GM21526 (cell line): ENCODE data around the gene PINLYP.
"Not testable (repeated sequence)": the region's sequence is repeated elsewhere in the genome, so short reads cannot be mapped to it uniquely, and the experiment has no call there.

Experiments
- ATAC-seq: cut with Tn5 transposase; IDR thresholded peaks from one replicate; pipeline ENCODE4 v1.9.1; 2021; ENCODE audit warnings: moderate library complexity; ENCODE audit not compliant: unreplicated experiment, low FRiP score

Gene PINLYP

GRCh38 chr19:43598445-43599240, 23.0 kb downstream of the PINLYP start:
- no peak for ATAC-seq

- ATAC-seq: no peak
Measured at GRCh38 chr19:43599635-43600295, 24.2 kb downstream of the PINLYP start.

- ATAC-seq: not testable (repeated sequence)
Measured at GRCh38 chr19:43600326-43600725, 24.7 kb downstream of the PINLYP start.

- ATAC-seq: no peak
Measured at GRCh38 chr19:43605875-43606568, 30.4 kb downstream of the PINLYP start.

GRCh38 chr19:43606569-43607229, 31.1 kb downstream of the PINLYP start:
- no peak for ATAC-seq

GRCh38 chr19:43607238-43608205, 31.9 kb downstream of the PINLYP start:
- ATAC-seq: no peak

- ATAC-seq: no peak
Measured at GRCh38 chr19:43609872-43610271, 34.3 kb downstream of the PINLYP start.

- ATAC-seq: no peak
Measured at GRCh38 chr19:43610493-43610892, 34.9 kb downstream of the PINLYP start.

- ATAC-seq: no peak
Measured at GRCh38 chr19:43611788-43612187, 36.2 kb downstream of the PINLYP start, which contains the start of gene SRRM5. TSS of gene SRRM5 (plus strand) at chr19:43612088. CDS start at chr19:43612122, 34 bp downstream.

- ATAC-seq: no peak
Measured at GRCh38 chr19:43612374-43612773, 36.8 kb downstream of the PINLYP start.

- ATAC-seq: no peak
Measured at GRCh38 chr19:43616306-43616705, 40.7 kb downstream of the PINLYP start.

- no peak for ATAC-seq
Measured at GRCh38 chr19:43616954-43617353, 41.4 kb downstream of the PINLYP start.

GRCh38 chr19:43618921-43619261, 43.3 kb downstream of the PINLYP start:
- peak; percentile 21 for ATAC-seq

- ATAC-seq: peak; percentile 59
Measured at GRCh38 chr19:43619262-43620060, 43.9 kb downstream of the PINLYP start, which contains the start of gene ZNF428. TSS of gene ZNF428 (minus strand) at chr19:43619629. CDS start at chr19:43614304, 5,325 bp downstream.

- ATAC-seq: no peak
Measured at GRCh38 chr19:43620061-43621001, 44.7 kb downstream of the PINLYP start.

GRCh38 chr19:43622070-43622469, 46.5 kb downstream of the PINLYP start:
- ATAC-seq: no peak

GRCh38 chr19:43622956-43623355, 47.4 kb downstream of the PINLYP start:
- ATAC-seq: no peak
